ENCODE measurements around the gene PAPPA.

The PAPPA gene

GRCh38 chr9:116389541-116390302 is 236.1 kb downstream of the PAPPA start:
- H3K9me2 ChIP-seq (replicated peaks; ENCODE audit: insufficient read depth, low read length): no peaks in the 10 kb centered on the region
- H3K27ac ChIP-seq (ENCODE audit: low read depth, low read length): no peak overlapping the region

GRCh38 chr9:116390303-116391228 is 237.0 kb downstream of the PAPPA start:
- Histone ChIP-seq H3K9me2 (replicated peaks; ENCODE audit: insufficient read depth, low read length) (no peaks in the 10 kb centered on the region), H3K4me2 (ENCODE audit: low read depth, low read length, poor library complexity, severe bottlenecking) (no peak overlapping the region), H3K9ac (ENCODE audit: low read length) (no peak overlapping the region), H3K79me2 (ENCODE audit: insufficient read depth, low read length) (no peaks in the 10 kb centered on the region), H3K9me3 (ENCODE audit: insufficient read depth, low read length) (no peaks in the 10 kb centered on the region), H4K20me1 (ENCODE audit: low read depth, low read length) (no peaks in the 10 kb centered on the region), H3F3A (ENCODE audit: insufficient read depth) (no peaks in the 10 kb centered on the region), H3K36me3 (ENCODE audit: low read length) (no peaks in the 10 kb centered on the region), H3K27me3 (ENCODE audit: low read length) (no peaks in the 10 kb centered on the region), H3K27ac (ENCODE audit: low read depth, low read length) (no peak overlapping the region), H3K4me3 (ENCODE audit: insufficient read depth, low read length, poor library complexity, severe bottlenecking) (no peak overlapping the region), H2AFZ (ENCODE audit: low read depth, low read length, severe bottlenecking) (no peak overlapping the region)
- no peak for TF ChIP-seq EZH2phosphoT487 (conservative IDR thresholded peaks at IDR 0.05; ENCODE audit: low read length)
- no peak for TF ChIP-seq CTCF (IDR thresholded peaks at IDR 0.05; ENCODE audit: insufficient read depth, low read length, poor library complexity, severe bottlenecking)

More at GRCh38 chr9:116389541-116390302, 236.1 kb downstream of the PAPPA start:
- TF ChIP-seq CTCF (IDR thresholded peaks at IDR 0.05; ENCODE audit: insufficient read depth, low read length, poor library complexity, severe bottlenecking) (no peak), EZH2phosphoT487 (conservative IDR thresholded peaks at IDR 0.05; ENCODE audit: low read length) (no peak)
- no peaks in the 10 kb centered on the region for H3K9me3 ChIP-seq (ENCODE audit: insufficient read depth, low read length)
- H3K79me2 ChIP-seq (ENCODE audit: insufficient read depth, low read length): no peaks in the 10 kb centered on the region
- H3K9ac ChIP-seq (ENCODE audit: low read length): no peak overlapping the region
- no peaks in the 10 kb centered on the region for H3K27me3 ChIP-seq (ENCODE audit: low read length)
- H3K4me3 ChIP-seq (ENCODE audit: insufficient read depth, low read length, poor library complexity, severe bottlenecking): no peak overlapping the region
- no peak overlapping the region for H3K4me2 ChIP-seq (ENCODE audit: low read depth, low read length, poor library complexity, severe bottlenecking)
- H4K20me1 ChIP-seq (ENCODE audit: low read depth, low read length): no peaks in the 10 kb centered on the region
- H3F3A ChIP-seq (ENCODE audit: insufficient read depth): no peaks in the 10 kb centered on the region
- H2AFZ ChIP-seq (ENCODE audit: low read depth, low read length, severe bottlenecking): no peak overlapping the region
- H3K36me3 ChIP-seq (ENCODE audit: low read length): no peaks in the 10 kb centered on the region

DNA sequence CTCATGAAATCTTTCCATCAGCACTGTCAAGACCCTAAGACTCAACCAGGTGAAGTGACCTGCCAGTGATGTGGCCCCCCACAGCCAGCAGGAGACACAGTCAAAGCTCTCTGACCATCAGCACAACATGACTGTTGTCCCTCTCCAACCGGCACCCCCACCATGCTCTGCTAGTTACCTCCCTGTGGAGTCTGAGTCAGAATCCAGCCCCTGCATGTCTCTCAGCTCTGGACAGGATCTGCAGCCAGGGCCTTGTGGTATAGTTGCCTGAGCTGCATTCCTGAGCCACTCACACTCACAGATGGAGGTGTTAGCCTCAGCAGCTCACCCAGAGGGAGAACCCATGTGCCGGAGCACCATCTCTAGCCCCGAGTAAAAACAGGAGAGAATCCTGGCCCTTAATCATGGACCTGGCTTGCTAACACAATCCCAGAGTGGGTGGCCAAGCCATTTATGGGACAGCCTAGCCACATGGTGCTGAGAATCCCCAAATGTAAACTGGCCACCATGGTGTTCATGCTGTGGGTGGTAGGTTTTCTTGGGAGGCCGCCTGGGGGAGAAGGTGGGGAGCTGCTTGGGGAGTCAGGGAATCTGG is 237.8 kb downstream of the PAPPA start:
- TF ChIP-seq EZH2phosphoT487 (conservative IDR thresholded peaks at IDR 0.05; ENCODE audit: low read length) (no peak), CTCF (IDR thresholded peaks at IDR 0.05; ENCODE audit: insufficient read depth, low read length, poor library complexity, severe bottlenecking) (no peak)
- H3K9ac ChIP-seq (ENCODE audit: low read length): no peak overlapping the region
- H3K79me2 ChIP-seq (ENCODE audit: insufficient read depth, low read length): no peaks in the 10 kb centered on the region
- no peaks in the 10 kb centered on the region for H3K27me3 ChIP-seq (ENCODE audit: low read length)
- no peaks in the 10 kb centered on the region for H3K9me3 ChIP-seq (ENCODE audit: insufficient read depth, low read length)
- H3F3A ChIP-seq (ENCODE audit: insufficient read depth): no peaks in the 10 kb centered on the region
- no peak overlapping the region for H3K4me3 ChIP-seq (ENCODE audit: insufficient read depth, low read length, poor library complexity, severe bottlenecking)
- H2AFZ ChIP-seq (ENCODE audit: low read depth, low read length, severe bottlenecking): no peak overlapping the region
- no peak overlapping the region for H3K4me2 ChIP-seq (ENCODE audit: low read depth, low read length, poor library complexity, severe bottlenecking)
- H3K9me2 ChIP-seq (replicated peaks; ENCODE audit: insufficient read depth, low read length): no peaks in the 10 kb centered on the region
- no peak overlapping the region for H3K27ac ChIP-seq (ENCODE audit: low read depth, low read length)
- H3K36me3 ChIP-seq (ENCODE audit: low read length): no peaks in the 10 kb centered on the region
- no peaks in the 10 kb centered on the region for H4K20me1 ChIP-seq (ENCODE audit: low read depth, low read length)

Measured in SU-DHL-6 (cell line).